ENCODE data around the gene TLK2.

- TF ChIP-seq CTCF (IDR thresholded peaks at IDR 0.05) (no peak), POLR2A (IDR thresholded peaks at IDR 0.05) (no peak)
Observed at GRCh38 chr17:62566996-62567578, 88.5 kb downstream of the TLK2 start.
